GM19372 (cell line): Measurements from ENCODE around the gene GSTT2.
A peak's percentile ranks its signal among the peaks of the same experiment; 100 is the strongest.
"Not testable (repeated sequence)": the region's sequence is repeated elsewhere in the genome, so short reads cannot be mapped to it uniquely, and the experiment has no call there.

ENCODE experiments used
- ATAC-seq: cut with Tn5 transposase; IDR thresholded peaks from one replicate; pipeline ENCODE4 v1.9.1; 2021; ENCODE audit warnings: mild to moderate bottlenecking, low read depth, moderate library complexity; ENCODE audit not compliant: unreplicated experiment

GSTT2 gene

GRCh38 chr22:23979557-23980240, at the start of gene GSTT2:
Gene GSTT2 (plus strand): TSS chr22:23980134.
- not testable (repeated sequence) for ATAC-seq

- ATAC-seq = no peak
Observed at GRCh38 chr22:23938328-23939016, 41.5 kb upstream of the GSTT2 start.

GRCh38 chr22:23939017-23939357, 40.9 kb upstream of the GSTT2 start:
- ATAC-seq = no peak

GRCh38 chr22:23940166-23940565, 39.8 kb upstream of the GSTT2 start:
- ATAC-seq = not testable (repeated sequence)

- not testable (repeated sequence) for ATAC-seq
Observed at GRCh38 chr22:23947391-23947790, 32.5 kb upstream of the GSTT2 start.

- ATAC-seq = not testable (repeated sequence)
Observed at GRCh38 chr22:23949764-23950163, 30.2 kb upstream of the GSTT2 start.

GRCh38 chr22:23951383-23951782, 28.6 kb upstream of the GSTT2 start:
- ATAC-seq = not testable (repeated sequence)

GRCh38 chr22:23952794-23953405, 27.0 kb upstream of the GSTT2 start:
- ATAC-seq = not testable (repeated sequence)

- ATAC-seq = not testable (repeated sequence)
Observed at GRCh38 chr22:23953485-23953884, 26.4 kb upstream of the GSTT2 start.

GRCh38 chr22:23954193-23954990, 25.5 kb upstream of the GSTT2 start:
- not testable (repeated sequence) for ATAC-seq

GRCh38 chr22:23954991-23955305, 25.0 kb upstream of the GSTT2 start:
- ATAC-seq = not testable (repeated sequence)

GRCh38 chr22:23955886-23956285, 24.0 kb upstream of the GSTT2 start:
- ATAC-seq = not testable (repeated sequence)

- not testable (repeated sequence) for ATAC-seq
Observed at GRCh38 chr22:23956301-23956900, 23.5 kb upstream of the GSTT2 start.

- ATAC-seq = not testable (repeated sequence)
Observed at GRCh38 chr22:23961084-23961771, 18.7 kb upstream of the GSTT2 start, which contains the start of gene GSTT2B. Gene GSTT2B (minus strand): TSS chr22:23961195. CDS start chr22:23961131, 64 bp downstream.

- peak; percentile 39 for ATAC-seq
Observed at GRCh38 chr22:23966094-23966493, 13.8 kb upstream of the GSTT2 start.

GRCh38 chr22:23966568-23966967, 13.4 kb upstream of the GSTT2 start, which contains the start of gene DDTL:
Gene DDTL (plus strand): TSS chr22:23966888. CDS start chr22:23966915, 27 bp downstream.
- peak; percentile 96 for ATAC-seq

GRCh38 chr22:23969071-23969470, 10.9 kb upstream of the GSTT2 start:
- ATAC-seq = no peak

- ATAC-seq = no peak
Observed at GRCh38 chr22:23970201-23970641, 9.7 kb upstream of the GSTT2 start.

- ATAC-seq = no peak
Observed at GRCh38 chr22:23970816-23971486, 9.0 kb upstream of the GSTT2 start.
